Mesendoderm (in vitro differentiated cells): ENCODE results near the gene KLHDC3.

Source experiments
- DNase-seq: peaks from one replicate; pipeline ENCODE4 v3.0.0; 2013
- H2AK5ac ChIP-seq: 2 replicates; pipeline ENCODE4 v1.6.1; 2013; ENCODE audit warnings: low read length, inconsistent platforms
- H2BK120ac ChIP-seq: 2 replicates; pipeline ENCODE4 v1.6.1; 2013; ENCODE audit warnings: low read depth, mild to moderate bottlenecking, low read length, moderate library complexity, mixed read lengths
- H2BK15ac ChIP-seq: replicated peaks from 2 replicates; pipeline ENCODE4 v1.6.1; 2013; ENCODE audit warnings: low read depth, mild to moderate bottlenecking, moderate library complexity
- H2BK5ac ChIP-seq: 2 replicates; pipeline ENCODE4 v1.6.1; 2013; ENCODE audit warnings: low read length, inconsistent platforms
- H3K18ac ChIP-seq: 2 replicates; pipeline ENCODE4 v1.6.1; 2013; ENCODE audit warnings: mild to moderate bottlenecking, low read length, mixed read lengths
- H3K23ac ChIP-seq: one replicate; pipeline ENCODE4 v1.6.1; 2013; ENCODE audit warnings: low read length
- H3K27ac ChIP-seq: 2 replicates; pipeline ENCODE4 v1.5.1; 2013; ENCODE audit warnings: low read depth, mild to moderate bottlenecking, inconsistent platforms, low read length, moderate library complexity
- H3K27me3 ChIP-seq: 2 replicates; pipeline ENCODE4 v1.6.1; 2013; ENCODE audit warnings: low read length, control low read depth, mild to moderate bottlenecking, inconsistent platforms; ENCODE audit not compliant: insufficient read depth, poor library complexity
- H3K36me3 ChIP-seq: 2 replicates; pipeline ENCODE4 v1.6.1; 2013; ENCODE audit warnings: low read length, inconsistent platforms; ENCODE audit not compliant: control insufficient read depth, insufficient read depth
- H3K4ac ChIP-seq: one replicate; pipeline ENCODE4 v1.6.1; 2013; ENCODE audit warnings: low read depth, mild to moderate bottlenecking, low read length, moderate library complexity
- H3K4me1 ChIP-seq: 2 replicates; pipeline ENCODE4 v1.6.1; 2013; ENCODE audit warnings: low read depth, low read length, inconsistent platforms; ENCODE audit not compliant: control insufficient read depth
- H3K4me2 ChIP-seq: 2 replicates; pipeline ENCODE4 v1.6.1; 2013; ENCODE audit warnings: low read length
- H3K4me3 ChIP-seq: 2 replicates; pipeline ENCODE4 v1.5.1; 2013; ENCODE audit warnings: mild to moderate bottlenecking, low read length
- H3K56ac ChIP-seq: one replicate; pipeline ENCODE4 v1.6.1; 2013; ENCODE audit warnings: low read length
- H3K79me1 ChIP-seq: 2 replicates; pipeline ENCODE4 v1.6.1; 2013; ENCODE audit warnings: low read length, inconsistent platforms
- H3K79me2 ChIP-seq: 2 replicates; pipeline ENCODE4 v1.6.1; 2013; ENCODE audit warnings: mild to moderate bottlenecking, low read length; ENCODE audit not compliant: control insufficient read depth, insufficient read depth
- H3K9ac ChIP-seq: 2 replicates; pipeline ENCODE4 v1.6.1; 2013; ENCODE audit warnings: low read length, inconsistent platforms
- H4K5ac ChIP-seq: one replicate; pipeline ENCODE4 v1.6.1; 2013; ENCODE audit warnings: low read length
- H4K8ac ChIP-seq: one replicate; pipeline ENCODE4 v1.6.1; 2013; ENCODE audit warnings: low read depth, mild to moderate bottlenecking, control low read depth, low read length, moderate library complexity
- WGBS: extraction: QIAGEN DNeasy Blood & Tissue Kit; methylation state at CpG from one replicate; pipeline ENCODE4 v1.1.7; 2013; ENCODE audit warnings: low lambda C conversion rate, missing lambda C conversion rate; ENCODE audit not compliant: insufficient coverage; ENCODE audit errors: extremely low coverage; 5-methylcytosine and 5-hydroxymethylcytosine counted together

KLHDC3 gene

DNA sequence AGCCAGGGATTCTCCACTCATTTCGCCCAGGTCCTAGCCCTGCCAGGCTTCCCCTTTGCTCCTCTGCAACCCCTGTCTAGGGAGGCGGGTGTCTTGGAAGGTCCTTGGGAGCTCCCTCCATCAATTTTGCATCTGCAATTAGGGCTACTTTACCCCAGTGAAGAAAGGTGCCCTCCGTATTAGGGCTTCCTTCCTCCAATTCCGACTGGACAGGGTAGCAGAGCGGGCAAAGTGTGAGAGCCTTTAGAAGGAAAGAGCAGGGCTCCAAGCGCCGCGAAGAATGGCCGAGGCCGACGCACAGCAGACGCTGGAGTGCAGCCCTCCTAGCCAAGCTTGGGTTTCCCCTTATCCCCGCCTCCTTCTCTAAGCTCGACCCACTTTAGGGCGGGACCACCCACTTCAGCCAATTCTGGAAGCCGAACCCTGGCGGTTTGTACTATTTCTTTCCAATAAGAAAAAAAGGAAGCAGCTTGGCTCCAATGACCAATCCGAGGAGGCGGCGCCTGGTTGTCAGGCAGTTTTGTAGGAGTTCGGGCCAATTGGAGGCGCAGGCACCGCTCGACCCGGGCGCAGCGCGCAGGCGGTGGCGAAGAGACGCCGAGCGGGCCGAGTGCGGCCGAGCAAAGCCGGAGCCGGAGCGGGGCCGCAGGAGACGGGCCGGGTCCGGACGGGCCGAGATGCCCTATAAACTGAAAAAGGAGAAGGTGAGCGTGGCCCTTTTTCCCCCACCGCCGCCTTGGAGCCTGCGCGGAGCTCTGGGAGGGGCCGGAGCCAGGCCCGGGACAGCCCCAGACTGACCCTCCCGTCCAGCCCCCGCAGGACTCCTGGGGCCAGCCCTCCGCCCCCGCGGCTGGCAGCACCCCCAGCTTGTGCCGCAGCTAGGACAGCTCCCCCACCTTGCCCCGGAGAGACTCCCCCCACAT is 29.8 kb upstream of the KLHDC3 start, which contains the start of gene PPP2R5D:
PPP2R5D (plus strand) TSS at position 570 of the 923 bp plus-strand sequence; CDS start at position 678, 108 bp downstream.
- Histone ChIP-seq H3K4me3 (peak within 1 kb of the TSS; percentile 79), H3K18ac (peak within 1 kb of the TSS; percentile 62), H2AK5ac (peak within 1 kb of the TSS; percentile 71), H3K9ac (peak within 1 kb of the TSS; percentile 90), H3K79me1 (peaks cover 11% of the 10 kb centered on the region), H3K4me1 (peaks cover 2% of the 10 kb centered on the region), H3K56ac (peak within 1 kb of the TSS; percentile 94), H3K4ac (no peak within 1 kb of the TSS), H4K8ac (no peak within 1 kb of the TSS), H3K23ac (no peak within 1 kb of the TSS), H2BK15ac (no peak within 1 kb of the TSS), H2BK5ac (peak within 1 kb of the TSS; percentile 71), H3K27me3 (no peaks in the 10 kb centered on the region), H3K27ac (peak within 1 kb of the TSS; percentile 56), H3K79me2 (peaks cover 5% of the 10 kb centered on the region), H3K4me2 (peak within 1 kb of the TSS; percentile 96), H3K36me3 (no peaks in the 10 kb centered on the region), H2BK120ac (no peak within 1 kb of the TSS), H4K5ac (peak within 1 kb of the TSS; percentile 9)
- WGBS = no CpG with 5 or more reads among the region's 59 CpGs
- peak; percentile 100 for DNase-seq

DNA sequence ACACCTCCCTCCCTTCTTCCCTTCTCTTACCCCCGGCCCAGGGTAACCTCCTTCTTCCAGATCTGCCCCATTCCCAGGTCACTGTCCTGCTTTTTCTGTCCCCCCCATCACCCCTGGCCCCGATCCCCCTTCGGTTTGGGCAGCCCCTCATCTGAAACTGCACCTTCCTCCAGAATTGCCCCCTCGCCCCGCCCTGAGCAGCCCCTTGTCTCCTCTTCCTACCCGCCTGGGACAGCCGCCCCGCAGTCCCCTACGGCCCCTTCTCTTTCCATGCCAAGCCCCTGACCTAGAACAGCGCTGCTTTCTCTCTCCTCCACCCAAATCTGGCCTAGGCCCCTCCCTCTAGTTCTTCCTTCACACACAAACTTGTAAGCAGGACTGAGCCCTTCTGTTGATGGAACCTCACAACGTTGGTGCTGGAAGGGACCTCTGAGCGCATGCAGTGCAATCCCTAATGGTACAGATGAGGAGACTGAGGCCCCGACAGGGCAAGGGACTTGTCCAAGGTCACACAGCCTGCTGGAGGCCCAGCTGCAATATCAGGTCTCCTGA is 29.0 kb upstream of the KLHDC3 start:
- Histone ChIP-seq H4K5ac (no peak overlapping the region), H3K23ac (no peak overlapping the region)
- WGBS = no CpG with 5 or more reads among the region's 13 CpGs

DNA sequence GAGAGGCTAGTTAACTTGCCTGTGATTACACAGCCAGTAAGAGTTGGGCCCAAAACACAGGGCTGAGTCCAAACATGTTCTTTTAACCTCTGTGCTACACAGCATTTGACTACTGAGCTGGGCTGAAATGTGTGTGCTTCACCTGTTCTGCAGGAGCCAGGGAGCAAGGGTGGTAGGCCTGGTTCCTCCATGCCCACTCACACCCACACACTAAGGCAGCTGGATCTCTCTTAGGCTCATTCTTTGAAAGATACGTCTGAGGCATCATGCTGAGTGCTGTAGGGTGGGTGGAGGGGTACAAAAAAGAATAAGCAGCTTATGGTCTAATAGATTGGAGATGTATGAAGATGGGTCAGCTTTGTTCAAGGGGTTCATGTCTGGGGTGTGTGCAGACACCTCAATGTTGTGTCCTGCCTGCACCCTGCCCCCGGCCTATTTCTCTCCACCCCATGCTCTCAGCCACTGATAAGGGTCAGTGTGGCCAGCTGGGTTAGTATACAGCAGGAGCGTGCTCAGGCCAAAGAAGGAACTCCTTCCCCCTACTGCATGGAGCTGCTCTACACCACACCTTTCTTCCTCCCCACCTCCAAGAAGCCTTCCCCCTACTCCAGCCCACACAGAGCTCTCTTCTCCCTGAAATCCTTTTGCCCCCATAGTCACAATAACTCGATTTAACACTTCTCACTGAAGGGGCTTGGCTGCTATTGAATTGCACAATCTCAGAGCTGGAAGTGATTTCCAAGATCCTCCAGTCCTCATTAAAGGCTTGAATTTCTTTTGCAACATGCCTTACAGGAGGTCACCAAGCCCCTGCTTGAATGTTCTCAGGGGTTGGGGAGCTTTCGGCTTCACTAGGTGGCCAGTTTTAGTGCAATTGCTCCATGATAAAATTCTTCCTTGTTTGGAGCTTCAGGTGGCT is 26.3 kb upstream of the KLHDC3 start:
- H3K18ac ChIP-seq = no peak overlapping the region
- peaks cover 2% of the 10 kb centered on the region for H3K36me3 ChIP-seq
- H3K79me1 ChIP-seq = peaks cover 11% of the 10 kb centered on the region
- peaks cover 2% of the 10 kb centered on the region for H3K4me1 ChIP-seq
- no peak overlapping the region for H3K9ac ChIP-seq
- no peak overlapping the region for H3K27ac ChIP-seq
- H3K4me3 ChIP-seq = no peak overlapping the region
- no peak overlapping the region for H3K4me2 ChIP-seq
- peaks cover 5% of the 10 kb centered on the region for H3K79me2 ChIP-seq
- no peak overlapping the region for H3K56ac ChIP-seq
- H2AK5ac ChIP-seq = no peak overlapping the region
- no peak overlapping the region for H3K4ac ChIP-seq
- no peak overlapping the region for H2BK15ac ChIP-seq
- H3K27me3 ChIP-seq = no peaks in the 10 kb centered on the region
- no peak for DNase-seq
- no peak overlapping the region for H4K5ac ChIP-seq
- no peak overlapping the region for H2BK120ac ChIP-seq
- no peak overlapping the region for H4K8ac ChIP-seq
- WGBS = no CpG with 5 or more reads among the region's 5 CpGs
- no peak overlapping the region for H2BK5ac ChIP-seq
- H3K23ac ChIP-seq = no peak overlapping the region

More for the DNA sequence above, 29.0 kb upstream of the KLHDC3 start:
- Histone ChIP-seq H3K4me2 (peak overlapping the region; percentile 67), H3K4ac (no peak overlapping the region), H3K27me3 (no peaks in the 10 kb centered on the region), H3K18ac (peak overlapping the region; percentile 62), H3K79me1 (peaks cover 11% of the 10 kb centered on the region), H3K4me3 (peak overlapping the region; percentile 79), H3K36me3 (no peaks in the 10 kb centered on the region), H3K9ac (peak overlapping the region; percentile 89), H3K56ac (peak overlapping the region; percentile 92), H2BK5ac (no peak overlapping the region), H2AK5ac (peak overlapping the region; percentile 69), H3K79me2 (peaks cover 5% of the 10 kb centered on the region), H3K4me1 (peaks cover 2% of the 10 kb centered on the region), H2BK120ac (no peak overlapping the region), H4K8ac (no peak overlapping the region), H3K27ac (peak overlapping the region; percentile 56), H2BK15ac (no peak overlapping the region)
- DNase-seq = peak; percentile 51

DNA sequence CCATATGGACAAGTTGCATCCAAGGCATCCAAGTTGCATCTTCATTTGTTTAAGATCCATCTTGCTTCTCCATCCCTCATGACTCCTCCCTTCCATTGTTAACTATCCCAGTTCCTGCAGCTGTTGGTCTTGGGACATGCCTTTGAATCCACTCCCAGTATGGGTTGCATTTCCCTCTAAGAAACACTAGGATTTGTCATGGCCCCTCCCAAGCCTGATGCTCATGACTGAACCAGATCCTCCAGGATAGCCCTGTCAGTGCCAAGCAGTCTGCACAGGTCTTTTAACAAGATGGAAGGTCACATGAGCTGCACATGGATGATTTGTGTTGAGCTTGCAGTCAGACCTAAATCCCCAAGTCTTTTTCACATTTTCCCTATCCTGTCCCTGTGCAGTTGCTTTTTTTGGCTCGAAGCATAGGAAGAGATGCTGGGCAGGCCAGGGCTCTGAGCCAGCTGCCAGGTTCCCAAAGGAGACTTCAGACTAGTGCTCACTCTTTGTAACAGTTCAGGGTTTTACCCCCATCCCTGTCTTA is 25.5 kb upstream of the KLHDC3 start:
- H2BK15ac ChIP-seq = no peak overlapping the region
- no peak overlapping the region for H3K4me2 ChIP-seq
- no peak overlapping the region for H3K9ac ChIP-seq
- no peak overlapping the region for H2BK5ac ChIP-seq
- H2BK120ac ChIP-seq = no peak overlapping the region
- H3K36me3 ChIP-seq = peaks cover 2% of the 10 kb centered on the region
- H3K27ac ChIP-seq = no peak overlapping the region
- DNase-seq = peak; percentile 31
- no peak overlapping the region for H3K56ac ChIP-seq
- no peak overlapping the region for H4K8ac ChIP-seq
- H3K79me2 ChIP-seq = peaks cover 5% of the 10 kb centered on the region
- H3K23ac ChIP-seq = no peak overlapping the region
- H3K18ac ChIP-seq = no peak overlapping the region
- peaks cover 2% of the 10 kb centered on the region for H3K4me1 ChIP-seq
- H4K5ac ChIP-seq = no peak overlapping the region
- WGBS = no CpG with 5 or more reads among the region's 1 CpG
- H3K4ac ChIP-seq = no peak overlapping the region
- H3K79me1 ChIP-seq = peaks cover 11% of the 10 kb centered on the region
- no peak overlapping the region for H2AK5ac ChIP-seq
- no peaks in the 10 kb centered on the region for H3K27me3 ChIP-seq
- no peak overlapping the region for H3K4me3 ChIP-seq

DNA sequence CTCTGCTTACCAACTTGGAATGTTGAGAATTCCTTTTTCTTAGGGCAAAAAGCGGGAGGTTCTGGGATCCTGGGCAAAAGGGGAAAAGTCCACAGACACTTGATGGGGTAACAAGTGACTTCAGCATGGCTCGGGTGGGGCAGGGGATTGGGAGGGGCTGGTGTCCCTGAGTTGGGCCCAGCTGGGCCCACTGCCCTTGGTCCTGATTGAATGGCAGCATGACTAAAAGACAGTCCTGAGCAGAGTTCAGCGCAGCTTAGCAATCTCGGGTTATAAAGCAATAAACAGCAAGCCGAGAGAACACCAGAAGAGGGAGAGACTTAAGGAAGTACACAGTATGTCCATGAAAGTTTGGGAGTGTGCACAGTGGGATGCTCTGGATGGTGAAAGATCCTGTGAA is 24.1 kb upstream of the KLHDC3 start:
- Histone ChIP-seq H3K23ac (no peak overlapping the region), H2BK15ac (no peak overlapping the region), H3K27me3 (no peaks in the 10 kb centered on the region), H3K36me3 (peaks cover 2% of the 10 kb centered on the region), H4K8ac (no peak overlapping the region), H2BK5ac (no peak overlapping the region), H3K4me1 (peaks cover 2% of the 10 kb centered on the region), H3K9ac (no peak overlapping the region), H4K5ac (no peak overlapping the region), H2AK5ac (no peak overlapping the region), H3K79me2 (peaks cover 5% of the 10 kb centered on the region), H3K79me1 (peaks cover 11% of the 10 kb centered on the region), H2BK120ac (no peak overlapping the region), H3K27ac (no peak overlapping the region), H3K4me3 (no peak overlapping the region), H3K4me2 (no peak overlapping the region), H3K18ac (no peak overlapping the region), H3K56ac (no peak overlapping the region), H3K4ac (no peak overlapping the region)
- no peak for DNase-seq
- no CpG with 5 or more reads among the region's 5 CpGs for WGBS
